A673 (cell line): ENCODE measurements around the gene LRRC74B. TPM values are rescaled to one million over a fixed set of nuclear protein-coding genes. Genes with fewer than 3 reads are reported as not detected.
"Not testable (repeated sequence)": the region's sequence is repeated elsewhere in the genome, so short reads cannot be mapped to it uniquely, and the experiment has no call there.

Source experiments
- BruUV-seq: library from RNA; stranded (reverse); fragments of 400-500 nt; replicated peaks from 2 replicates; lab custom pipeline; 2021; lab: Mats Ljungman, UMichigan
- CTCF ChIA-PET: fragments of 300-600 bp; sonication (Branson Sonifier 250); formaldehyde crosslinking; loops from one replicate; lab custom pipeline; 2022; ENCODE audit warnings: antibody characterized with exemption; lab: Charles Lee
- POLR2A ChIA-PET: fragments of 300-600 bp; sonication (Branson Sonifier 250); formaldehyde crosslinking; loops from one replicate; lab custom pipeline; 2022; ENCODE audit warnings: antibody characterized with exemption; ENCODE audit not compliant: low non-redundant PET; lab: Charles Lee
- DNase-seq: peaks from one replicate; pipeline ENCODE4 v3.0.0-alpha.2; 2015; ENCODE audit warnings: low spot score
- H3K27ac ChIP-seq: fragments of 200-600 bp; sonication (generic); 2 replicates; pipeline ENCODE4 v1.5.1; 2016; ENCODE audit warnings: mixed run types, low read depth, mild to moderate bottlenecking, mixed read lengths, antibody characterized with exemption, low read length; ENCODE audit not compliant: poor library complexity, severe bottlenecking
- H3K27me3 ChIP-seq: fragments of 200-600 bp; sonication (generic); replicated peaks from 2 replicates; pipeline ENCODE4 v1.6.1; 2017; ENCODE audit warnings: mixed run types, low read depth, mild to moderate bottlenecking, mixed read lengths, antibody characterized with exemption, low read length; ENCODE audit not compliant: insufficient read depth, poor library complexity
- H3K36me3 ChIP-seq: fragments of 200-600 bp; sonication (generic); 2 replicates; pipeline ENCODE4 v1.6.1; 2016; ENCODE audit warnings: mixed run types, mild to moderate bottlenecking, mixed read lengths, antibody characterized with exemption, low read length; ENCODE audit not compliant: insufficient read depth, poor library complexity, severe bottlenecking
- H3K4me1 ChIP-seq: fragments of 200-600 bp; sonication (generic); 2 replicates; pipeline ENCODE4 v1.6.1; 2017; ENCODE audit warnings: mixed run types, mild to moderate bottlenecking, mixed read lengths, antibody characterized with exemption, low read length; ENCODE audit not compliant: insufficient read depth, poor library complexity, severe bottlenecking
- H3K4me3 ChIP-seq: fragments of 200-600 bp; sonication (generic); 2 replicates; pipeline ENCODE4 v1.5.1; 2016; ENCODE audit warnings: low read depth, mixed run types, mild to moderate bottlenecking, mixed read lengths, low read length; ENCODE audit not compliant: poor library complexity, severe bottlenecking
- H3K9me3 ChIP-seq: fragments of 200-600 bp; sonication (generic); 2 replicates; pipeline ENCODE4 v1.6.1; 2016; ENCODE audit warnings: mixed run types, low read depth, mild to moderate bottlenecking, mixed read lengths, antibody characterized with exemption, low read length; ENCODE audit not compliant: poor library complexity, severe bottlenecking
- CTCF ChIP-seq: fragments of 300-800, 200-600 bp; sonication (generic); conservative IDR thresholded peaks from 2 replicates; pipeline ENCODE4 v1.5.1; 2017; ENCODE audit warnings: low read depth, mild to moderate bottlenecking, antibody characterized with exemption, low read length, moderate library complexity, mixed read lengths
- EZH2 ChIP-seq: fragments of 200-600 bp; sonication (generic); IDR thresholded peaks from 2 replicates; pipeline ENCODE4 v1.6.1; 2017; ENCODE audit warnings: borderline replicate concordance, low read depth, mild to moderate bottlenecking, mixed read lengths, antibody characterized with exemption, low read length; ENCODE audit not compliant: poor library complexity, severe bottlenecking
- intact Hi-C: fragments of 100-400 bp; cut with micrococcal nuclease; formaldehyde crosslinking; loops from one replicate; pipeline ENCODE4 v1.10.0; 2022; ENCODE audit not compliant: unreplicated experiment
- total RNA-seq: library from RNA; stranded (reverse); gene quantifications from 2 replicates; pipeline ENCODE4 v1.2.3, GENCODE V29; 2021

The LRRC74B gene
- total RNA-seq, 1 experiment from 2014 or later, result not detected

- no TSS peak for BruUV-seq
- ChIA-PET CTCF (no interaction called here), POLR2A (no interaction called here)
- H3K27me3 ChIP-seq, result no peaks in the 10 kb centered on the region
- H3K27ac ChIP-seq, result no peak overlapping the region
- TF ChIP-seq CTCF (no peak), EZH2 (no peak)
- no peaks in the 10 kb centered on the region for H3K9me3 ChIP-seq
- H3K4me3 ChIP-seq, result no peak overlapping the region
- no peaks in the 10 kb centered on the region for H3K36me3 ChIP-seq
- H3K4me1 ChIP-seq, result no peaks in the 10 kb centered on the region
- intact Hi-C loops, result no loop called here
- DNase-seq, result no peak
Observed at GRCh38 chr22:21068681-21069276, 23.0 kb downstream of the LRRC74B start.

GRCh38 chr22:21069375-21069774, 23.6 kb downstream of the LRRC74B start:
- no peaks in the 10 kb centered on the region for H3K36me3 ChIP-seq
- H3K4me3 ChIP-seq, result no peak overlapping the region
- ChIA-PET POLR2A (interaction anchor here (0.6 kb wide), 1 partner anchor 119 kb away, joined by 3 read pairs; no protein-coding TSS in a partner anchor), CTCF (no interaction called here)
- BruUV-seq, result no TSS peak
- no peak for DNase-seq
- intact Hi-C loops, result no loop called here
- no peak overlapping the region for H3K27ac ChIP-seq
- TF ChIP-seq EZH2, result no peak
- no peak for TF ChIP-seq CTCF
- H3K27me3 ChIP-seq, result no peaks in the 10 kb centered on the region
- H3K4me1 ChIP-seq, result no peaks in the 10 kb centered on the region
- H3K9me3 ChIP-seq, result no peaks in the 10 kb centered on the region

GRCh38 chr22:21070690-21071615, 25.2 kb downstream of the LRRC74B start:
- intact Hi-C loops, result loop anchor here (5.0 kb wide), 1 partner anchor 39 kb away; the partner anchor contains the start of gene SLC7A4

GRCh38 chr22:21071796-21072195, 26.1 kb downstream of the LRRC74B start:
- H3K9me3 ChIP-seq, H3K4me1 ChIP-seq, DNase-seq, POLR2A ChIA-PET, CTCF ChIA-PET, H3K27me3 ChIP-seq, H3K27ac ChIP-seq, H3K4me3 ChIP-seq, BruUV-seq, H3K36me3 ChIP-seq: not testable (repeated sequence)
- intact Hi-C loops, result loop anchor here (5.0 kb wide), 1 partner anchor 39 kb away; the partner anchor contains the start of gene SLC7A4

More at GRCh38 chr22:21070690-21071615, 25.2 kb downstream of the LRRC74B start:
- TF ChIP-seq EZH2 (no peak), CTCF (no peak)
- Histone ChIP-seq H3K36me3 (no peaks in the 10 kb centered on the region), H3K9me3 (no peaks in the 10 kb centered on the region), H3K4me3 (no peak overlapping the region), H3K27ac (no peak overlapping the region), H3K4me1 (no peaks in the 10 kb centered on the region), H3K27me3 (no peaks in the 10 kb centered on the region)
- CTCF ChIA-PET, result no interaction called here
- no TSS peak for BruUV-seq
- POLR2A ChIA-PET, result no interaction called here
- DNase-seq, result no peak
